Caco-2 (cell line): ENCODE data around the gene CBX1. TPM values are rescaled to one million over a fixed set of nuclear protein-coding genes. Genes with fewer than 3 reads are reported as not detected.
A peak's percentile ranks its signal among the peaks of the same experiment; 100 is the strongest.

Source experiments
- BruUV-seq: library from RNA; stranded (reverse); fragments of 400-500 nt; replicated peaks from 2 replicates; lab custom pipeline; 2021; lab: Mats Ljungman, UMichigan
- CTCF ChIA-PET: fragments of 300-600 bp; sonication (Branson Sonifier 250); formaldehyde crosslinking; loops from one replicate; lab custom pipeline; 2022; ENCODE audit warnings: antibody characterized with exemption; lab: Charles Lee
- POLR2A ChIA-PET: fragments of 300-600 bp; sonication (Branson Sonifier 250); formaldehyde crosslinking; loops from one replicate; lab custom pipeline; 2022; ENCODE audit warnings: antibody characterized with exemption; lab: Charles Lee
- DNase-seq, 2 experiments: peaks; one replicate each; pipeline versions ENCODE4 v3.0.0 to v3.0.0-alpha.2; 2020 to 2022
- H3K27me3 ChIP-seq: replicated peaks from 2 replicates; pipeline ENCODE4 v1.6.0; 2011; ENCODE audit warnings: low read length; ENCODE audit not compliant: control insufficient read depth, insufficient read depth
- H3K36me3 ChIP-seq: 2 replicates; pipeline ENCODE4 v1.5.1; 2011; ENCODE audit warnings: low read length; ENCODE audit not compliant: control insufficient read depth, insufficient read depth
- H3K4me1 ChIP-seq: fragments of 250-450 bp; sonication (Bioruptor Pico); 2 replicates; pipeline ENCODE4 v1.5.1; 2020; ENCODE audit warnings: mild to moderate bottlenecking
- H3K4me3 ChIP-seq: 2 replicates; pipeline ENCODE4 v1.5.1; 2011; ENCODE audit warnings: low read depth, mild to moderate bottlenecking, control low read depth, low read length
- H3K9me3 ChIP-seq: fragments of 250-450 bp; sonication (Bioruptor Pico); 2 replicates; pipeline ENCODE4 v1.5.1; 2020; ENCODE audit warnings: mild to moderate bottlenecking, moderate library complexity
- H3K27ac Mint-ChIP-seq: one replicate; pipeline ENCODE4 v1.8.0; 2022; ENCODE audit warnings: mixed read lengths; ENCODE audit not compliant: unreplicated experiment
- H3K27me3 Mint-ChIP-seq: one replicate; pipeline ENCODE4 v1.8.0; 2022; ENCODE audit warnings: mixed read lengths; ENCODE audit not compliant: insufficient read depth, unreplicated experiment
- H3K36me3 Mint-ChIP-seq: one replicate; pipeline ENCODE4 v1.8.0; 2022; ENCODE audit warnings: mild to moderate bottlenecking, mixed read lengths; ENCODE audit not compliant: insufficient read depth, unreplicated experiment
- H3K4me1 Mint-ChIP-seq: one replicate; pipeline ENCODE4 v1.8.0; 2022; ENCODE audit warnings: low read depth, mixed read lengths; ENCODE audit not compliant: unreplicated experiment
- H3K4me3 Mint-ChIP-seq: one replicate; pipeline ENCODE4 v1.8.0; 2022; ENCODE audit warnings: mild to moderate bottlenecking, moderate library complexity, mixed read lengths; ENCODE audit not compliant: unreplicated experiment
- H3K9me3 Mint-ChIP-seq: one replicate; pipeline ENCODE4 v1.8.0; 2022; ENCODE audit warnings: mixed read lengths; ENCODE audit not compliant: unreplicated experiment
- CTCF ChIP-seq, 2 experiments: fragments of 200-600 bp in 1 of 2; IDR thresholded peaks; 1 replicate in 1 of 2; 2 replicates in 1 of 2; pipeline versions ENCODE4 v1.5.1 to v1.8.0; 2011 to 2022; ENCODE audit warnings: antibody characterized with exemption in 1 of 2, control low read depth in 1 of 2, inconsistent platforms in 1 of 2, low read depth in 1 of 2, low read length in 1 of 2, mild to moderate bottlenecking in 1 of 2, moderate library complexity in 1 of 2; ENCODE audit not compliant: insufficient read depth in 1 of 2, severe bottlenecking in 1 of 2, unreplicated experiment in 1 of 2
- intact Hi-C: fragments of 100-400 bp; cut with micrococcal nuclease; formaldehyde crosslinking; loops from one replicate; pipeline ENCODE4 v1.10.0; 2022; ENCODE audit not compliant: unreplicated experiment
- total RNA-seq: library from RNA; stranded (reverse); gene quantifications from 2 replicates; pipeline ENCODE4 v1.2.3, GENCODE V29; 2022

Gene CBX1
- total RNA-seq, 1 experiment from 2014 or later, result 213 TPM

- POLR2A ChIA-PET, result interaction anchor here (0.5 to 1.3 kb wide), 14 partner anchors 12 to 375 kb away, joined by 3 to 26 read pairs (median 4); partner anchors contain the start of genes COPZ2, NFE2L1, PNPO and SNX11
- Mint-ChIP-seq H3K4me1 (peaks cover 34% of the 10 kb centered on the region), H3K27me3 (peaks cover 17% of the 10 kb centered on the region), H3K27ac (peak overlapping the region; percentile 89), H3K4me3 (peak overlapping the region; percentile 87), H3K36me3 (peaks cover 13% of the 10 kb centered on the region), H3K9me3 (no peaks in the 10 kb centered on the region)
- peak overlapping the region; percentile 43 for H3K4me3 ChIP-seq
- H3K27me3 ChIP-seq, result peaks cover 5% of the 10 kb centered on the region
- BruUV-seq, result no TSS peak
- DNase-seq, result peak; percentile 100
- intact Hi-C loops, result loop anchor here (1.0 to 10.0 kb wide), 11 partner anchors 12 to 594 kb away; partner anchors contain the start of genes CBX1, COPZ2 and NFE2L1
- H3K36me3 ChIP-seq, result no peaks in the 10 kb centered on the region
- CTCF ChIA-PET, result interaction anchor here (0.5 to 3.6 kb wide), 66 partner anchors 8 to 1389 kb away, joined by 3 to 225 read pairs (median 5); partner anchors contain the start of genes CBX1, CDK5RAP3, NFE2L1 and PHB1
- no peaks in the 10 kb centered on the region for H3K9me3 ChIP-seq
- H3K4me1 ChIP-seq, result peaks cover 26% of the 10 kb centered on the region
- peak; percentile 98 to 100 for TF ChIP-seq CTCF (IDR thresholded peaks at IDR 0.05; ENCODE audit: insufficient read depth in 1 of 2, low read depth in 1 of 2, low read length in 1 of 2, severe bottlenecking in 1 of 2, unreplicated experiment in 1 of 2)
These were observed 76.0 kb downstream of the CBX1 start for GRCh38 chr17:48025040-48025903.

- Mint-ChIP-seq H3K36me3 (peaks cover 13% of the 10 kb centered on the region), H3K27ac (peak overlapping the region; percentile 89), H3K4me3 (peak overlapping the region; percentile 87), H3K9me3 (no peaks in the 10 kb centered on the region), H3K4me1 (peaks cover 34% of the 10 kb centered on the region), H3K27me3 (peaks cover 20% of the 10 kb centered on the region)
- H3K9me3 ChIP-seq, result no peaks in the 10 kb centered on the region
- intact Hi-C loops, result loop anchor here (1.0 to 10.0 kb wide), 11 partner anchors 13 to 594 kb away; partner anchors contain the start of genes CBX1, COPZ2 and NFE2L1
- no peaks in the 10 kb centered on the region for H3K36me3 ChIP-seq
- peaks cover 26% of the 10 kb centered on the region for H3K4me1 ChIP-seq
- DNase-seq, result peak; percentile 68 to 74
- ChIA-PET CTCF (interaction anchor here (0.5 to 3.6 kb wide), 42 partner anchors 8 to 1390 kb away, joined by 3 to 225 read pairs (median 6); partner anchors contain the start of genes CBX1, CDK5RAP3, NFE2L1 and PHB1), POLR2A (interaction anchor here (0.6 to 1.3 kb wide), 9 partner anchors 13 to 106 kb away, joined by 3 to 26 read pairs (median 4); partner anchors contain the start of genes COPZ2, NFE2L1, PNPO and SNX11)
- BruUV-seq, result no TSS peak
- peaks cover 5% of the 10 kb centered on the region for H3K27me3 ChIP-seq
- TF ChIP-seq CTCF (IDR thresholded peaks at IDR 0.05; ENCODE audit: insufficient read depth in 1 of 2, low read depth in 1 of 2, low read length in 1 of 2, severe bottlenecking in 1 of 2, unreplicated experiment in 1 of 2), result no peak
- H3K4me3 ChIP-seq, result peak overlapping the region; percentile 36
These were observed 76.9 kb downstream of the CBX1 start for GRCh38 chr17:48024149-48025039.
